Motor neuron (in vitro differentiated cells): ENCODE measurements around the gene CCNC. TPM values are rescaled to one million over a fixed set of nuclear protein-coding genes. Genes with fewer than 3 reads are reported as not detected.

Experiments
- ATAC-seq, 8 experiments: fragments of 200-7000 bp; cut with Tn5 transposase; replicated peaks in 6 of 8; 2 replicates each; pipeline ENCODE4 v1.8.0; 2021; ENCODE audit warnings: mild to moderate bottlenecking in 8 of 8, moderate library complexity in 8 of 8
- H3K27ac ChIP-seq, 2 donors: fragments of 250-450 bp; sonication (Bioruptor Pico); 2 replicates each; pipeline ENCODE4 v1.9.0; 2021; ENCODE audit warnings: antibody characterized with exemption in 2 of 2, mild to moderate bottlenecking in 2 of 2, moderate library complexity in 1 of 2
- H3K4me1 ChIP-seq, 2 donors: fragments of 250-450 bp; sonication (Bioruptor Pico); replicated peaks in 1 of 2; 2 replicates each; pipeline ENCODE4 v1.6.1; 2021; ENCODE audit warnings: antibody characterized with exemption in 2 of 2, mild to moderate bottlenecking in 2 of 2, moderate library complexity in 1 of 2
- H3K4me3 ChIP-seq, 5 donors: fragments of 250-450 bp; sonication (Bioruptor Pico); 2 replicates each; pipeline ENCODE4 v1.9.0; 2021; ENCODE audit warnings: antibody characterized with exemption in 5 of 5, mild to moderate bottlenecking in 5 of 5, moderate library complexity in 4 of 5
- WGBS, 10 experiments: fragments of 450-650 bp; shearing (Covaris generic); methylation state at CpG; one replicate each; pipeline ENCODE4 v1.0.0; 2022; 5-methylcytosine and 5-hydroxymethylcytosine counted together
- in situ Hi-C, 9 experiments: fragments of 400-800 bp; cut with MboI; loops; one replicate each; pipeline ENCODE4 v1.15.0; 2021; ENCODE audit warnings: low sequenced_read_pairs in 9 of 9, low pct_unique_long_range_greater_than_20kb in 2 of 9; ENCODE audit not compliant: unreplicated experiment in 9 of 9
- total RNA-seq, 8 experiments: library from RNA; unstranded; fragments of 300-600 nt; gene quantifications; 2 replicates each; pipeline versions ENCODE4 v1.2.3 to v1.2.4, GENCODE V29; 2022

Gene CCNC
- total RNA-seq, 8 experiments from 2014 or later, result 29.7 to 68.5 (median 41.9) TPM

- in situ Hi-C loops, result no loop called here
- 85 to 100% (median 100%) methylated on average over 1 to 2 of the region's 2 CpGs; no CpG with 5 or more reads in 1 of the 10 experiments for WGBS, 10 experiments
Observed at GRCh38 chr6:99559057-99559456, 9.4 kb downstream of the CCNC start.

GRCh38 chr6:99553888-99554287 lies 14.6 kb downstream of the CCNC start:
- Histone ChIP-seq H3K4me1 (peaks cover 0 to 3% of the 10 kb centered on the region in 2 donors), H3K4me3 (no peak overlapping the region), H3K27ac (no peak overlapping the region)
- in situ Hi-C loops, result no loop called here
- no peak for ATAC-seq
- WGBS, 10 experiments, result 33 to 100% (median 91%) methylated on average over 1 to 2 of the region's 2 CpGs; no CpG with 5 or more reads in 1 of the 10 experiments

More at GRCh38 chr6:99559057-99559456, 9.4 kb downstream of the CCNC start:
- Histone ChIP-seq H3K4me1 (no peaks in the 10 kb centered on the region), H3K27ac (no peak overlapping the region), H3K4me3 (no peak overlapping the region)
- no peak for ATAC-seq

GRCh38 chr6:99550046-99550748 lies 18.3 kb downstream of the CCNC start:
- 50 to 100% (median 88%) methylated on average over 1 to 3 of the region's 3 CpGs for WGBS, 10 experiments
- in situ Hi-C loops, result no loop called here
- Histone ChIP-seq H3K27ac (no peak overlapping the region), H3K4me3 (no peak overlapping the region), H3K4me1 (peaks cover 0 to 3% of the 10 kb centered on the region in 2 donors)
- ATAC-seq, result peak in 5 of 8 experiments; percentile 39 to 80 (median 77)

GRCh38 chr6:99548706-99549105 lies 19.8 kb downstream of the CCNC start:
- no peak overlapping the region for H3K4me3 ChIP-seq
- WGBS, 10 experiments, result 68 to 100% (median 94%) methylated on average over 1 to 4 of the region's 4 CpGs
- in situ Hi-C loops, result no loop called here
- no peak for ATAC-seq
- peaks cover 0 to 3% of the 10 kb centered on the region in 2 donors for H3K4me1 ChIP-seq
- no peak overlapping the region for H3K27ac ChIP-seq

GRCh38 chr6:99547526-99547925 lies 20.9 kb downstream of the CCNC start:
- ATAC-seq, result no peak
- in situ Hi-C loops, result no loop called here
- H3K4me1 ChIP-seq, result peaks cover 0 to 3% of the 10 kb centered on the region in 2 donors
- no peak overlapping the region for H3K4me3 ChIP-seq
- no peak overlapping the region for H3K27ac ChIP-seq
- 72 to 100% (median 95%) methylated on average over 2 to 4 of the region's 4 CpGs; no CpG with 5 or more reads in 1 of the 10 experiments for WGBS, 10 experiments

- Histone ChIP-seq H3K4me3 (no peak overlapping the region), H3K4me1 (peaks cover 0 to under 1% of the 10 kb centered on the region in 2 donors), H3K27ac (no peak overlapping the region)
- in situ Hi-C loops, result no loop called here
- no peak for ATAC-seq
- 75 to 100% (median 100%) methylated on average over 1 of the region's 1 CpG; no CpG with 5 or more reads in 3 of the 10 experiments for WGBS, 10 experiments
Observed at GRCh38 chr6:99545442-99545841, 23.0 kb downstream of the CCNC start.

- no peaks in the 10 kb centered on the region for H3K4me1 ChIP-seq
- no peak for ATAC-seq
- no peak overlapping the region for H3K4me3 ChIP-seq
- no peak overlapping the region for H3K27ac ChIP-seq
- in situ Hi-C loops, result no loop called here
Observed at GRCh38 chr6:99543968-99544367, 24.5 kb downstream of the CCNC start.

GRCh38 chr6:99530627-99531026 lies 37.8 kb downstream of the CCNC start:
- H3K4me1 ChIP-seq, result no peaks in the 10 kb centered on the region
- 89 to 100% (median 100%) methylated on average over 1 of the region's 1 CpG; no CpG with 5 or more reads in 6 of the 10 experiments for WGBS, 10 experiments
- in situ Hi-C loops, result no loop called here
- ATAC-seq, result no peak
- H3K4me3 ChIP-seq, result no peak overlapping the region
- no peak overlapping the region for H3K27ac ChIP-seq

GRCh38 chr6:99522531-99522930 lies 45.9 kb downstream of the CCNC start:
- Histone ChIP-seq H3K27ac (no peak overlapping the region), H3K4me1 (no peaks in the 10 kb centered on the region), H3K4me3 (no peak overlapping the region)
- no peak for ATAC-seq
- 0 to 100% (median 80%) methylated on average over 1 to 3 of the region's 4 CpGs; no CpG with 5 or more reads in 3 of the 10 experiments for WGBS, 10 experiments
- in situ Hi-C loops, result no loop called here

- peak; percentile 17 to 36 (median 27) for ATAC-seq
- Histone ChIP-seq H3K27ac (peak overlapping the region; percentile 44 to 75), H3K4me3 (peak overlapping the region; percentile 57 to 73 (median 62)), H3K4me1 (no peaks in the 10 kb centered on the region)
- 5 to 71% (median 36%) methylated on average over 1 to 8 of the region's 9 CpGs; no CpG with 5 or more reads in 2 of the 10 experiments for WGBS, 10 experiments
- in situ Hi-C loops, result no loop called here
Observed at GRCh38 chr6:99521633-99522151, 46.8 kb downstream of the CCNC start.

- WGBS, 10 experiments, result 0 to 13% (median 1%) methylated on average over 1 to 23 of the region's 47 CpGs
- in situ Hi-C loops, result no loop called here
- Histone ChIP-seq H3K4me3 (peak overlapping the region; percentile 57 to 73 (median 62)), H3K27ac (peak overlapping the region; percentile 44 to 75), H3K4me1 (no peaks in the 10 kb centered on the region)
- peak; percentile 94 to 98 (median 96) for ATAC-seq
Observed at GRCh38 chr6:99520855-99521632, 47.4 kb downstream of the CCNC start.

GRCh38 chr6:99519446-99519845 lies 49.0 kb downstream of the CCNC start:
- no peak overlapping the region for H3K4me3 ChIP-seq
- in situ Hi-C loops, result no loop called here
- no peak for ATAC-seq
- H3K27ac ChIP-seq, result no peak overlapping the region
- H3K4me1 ChIP-seq, result no peaks in the 10 kb centered on the region
- 40 to 100% (median 100%) methylated on average over 1 of the region's 1 CpG for WGBS, 10 experiments

GRCh38 chr6:99514089-99514488 lies 54.4 kb downstream of the CCNC start:
- WGBS, 10 experiments, result 0 to 50% (median 4%) methylated on average over 1 to 8 of the region's 8 CpGs; no CpG with 5 or more reads in 2 of the 10 experiments
- Histone ChIP-seq H3K27ac (no peak overlapping the region), H3K4me1 (no peaks in the 10 kb centered on the region), H3K4me3 (peak overlapping the region; percentile 62 to 90 (median 79))
- in situ Hi-C loops, result no loop called here
- no peak for ATAC-seq
